Brain microvascular endothelial cell (primary cell): ENCODE results near the gene PCSK2.

Experiments
- DNase-seq: peaks from one replicate; pipeline ENCODE4 v3.0.0-alpha.2; 2020
- H3K27ac ChIP-seq: fragments of 250-450 bp; sonication (Bioruptor Pico); 2 replicates; pipeline ENCODE4 v1.5.1; 2020; ENCODE audit warnings: mild to moderate bottlenecking, moderate library complexity
- H3K27me3 ChIP-seq: fragments of 250-450 bp; sonication (Bioruptor Pico); replicated peaks from 2 replicates; pipeline ENCODE4 v1.5.1; 2020; ENCODE audit warnings: mild to moderate bottlenecking
- H3K36me3 ChIP-seq: fragments of 250-450 bp; sonication (Bioruptor Pico); replicated peaks from 2 replicates; pipeline ENCODE4 v1.5.1; 2020; ENCODE audit warnings: mild to moderate bottlenecking
- H3K4me3 ChIP-seq: 2 replicates; pipeline ENCODE4 v1.5.1; 2011; ENCODE audit warnings: low read depth, mild to moderate bottlenecking, control low read depth, low read length, moderate library complexity
- in situ Hi-C: cut with HindIII; loops from 2 replicates; pipeline ENCODE4 v1.10.0; 2017; ENCODE audit warnings: low sequenced_read_pairs, low pct_ligation_motif_present
- TF ChIP-seq, protein P1 (sequence below): IDR thresholded peaks from 2 replicates; pipeline ENCODE4 v1.5.1; 2011; ENCODE audit warnings: low read depth, mild to moderate bottlenecking, moderate library complexity, low read length, control low read depth, inconsistent platforms; ENCODE audit errors: missing control alignments

Gene PCSK2

DNA sequence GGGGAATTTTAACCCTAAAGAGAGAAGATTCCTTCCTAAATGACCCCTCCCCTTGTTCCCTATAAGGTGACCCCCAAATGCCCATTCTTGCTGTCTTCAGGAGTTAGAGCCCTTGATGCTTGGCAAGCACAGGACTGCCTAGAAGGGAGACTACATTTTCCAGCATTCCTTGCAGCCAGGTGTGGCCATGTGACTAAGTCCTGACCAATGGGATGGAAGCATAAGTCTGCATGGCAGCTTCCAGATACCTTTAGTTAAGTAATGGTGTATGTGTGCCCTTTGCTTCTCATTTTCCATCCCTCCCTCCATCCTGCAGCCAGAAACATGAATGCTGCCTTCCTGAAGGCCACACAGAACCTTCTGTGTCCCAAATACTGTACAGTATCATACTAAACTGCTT, 298.8 kb downstream of the PCSK2 start:
- in situ Hi-C loops = no loop called here
- H3K27me3 ChIP-seq = no peaks in the 10 kb centered on the region
- no peaks in the 10 kb centered on the region for H3K36me3 ChIP-seq
- no peak overlapping the region for H3K4me3 ChIP-seq
- TF ChIP-seq, protein P1, sequence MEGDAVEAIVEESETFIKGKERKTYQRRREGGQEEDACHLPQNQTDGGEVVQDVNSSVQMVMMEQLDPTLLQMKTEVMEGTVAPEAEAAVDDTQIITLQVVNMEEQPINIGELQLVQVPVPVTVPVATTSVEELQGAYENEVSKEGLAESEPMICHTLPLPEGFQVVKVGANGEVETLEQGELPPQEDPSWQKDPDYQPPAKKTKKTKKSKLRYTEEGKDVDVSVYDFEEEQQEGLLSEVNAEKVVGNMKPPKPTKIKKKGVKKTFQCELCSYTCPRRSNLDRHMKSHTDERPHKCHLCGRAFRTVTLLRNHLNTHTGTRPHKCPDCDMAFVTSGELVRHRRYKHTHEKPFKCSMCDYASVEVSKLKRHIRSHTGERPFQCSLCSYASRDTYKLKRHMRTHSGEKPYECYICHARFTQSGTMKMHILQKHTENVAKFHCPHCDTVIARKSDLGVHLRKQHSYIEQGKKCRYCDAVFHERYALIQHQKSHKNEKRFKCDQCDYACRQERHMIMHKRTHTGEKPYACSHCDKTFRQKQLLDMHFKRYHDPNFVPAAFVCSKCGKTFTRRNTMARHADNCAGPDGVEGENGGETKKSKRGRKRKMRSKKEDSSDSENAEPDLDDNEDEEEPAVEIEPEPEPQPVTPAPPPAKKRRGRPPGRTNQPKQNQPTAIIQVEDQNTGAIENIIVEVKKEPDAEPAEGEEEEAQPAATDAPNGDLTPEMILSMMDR = no peak
- DNase-seq = peak; percentile 11
- no peak overlapping the region for H3K27ac ChIP-seq

DNA sequence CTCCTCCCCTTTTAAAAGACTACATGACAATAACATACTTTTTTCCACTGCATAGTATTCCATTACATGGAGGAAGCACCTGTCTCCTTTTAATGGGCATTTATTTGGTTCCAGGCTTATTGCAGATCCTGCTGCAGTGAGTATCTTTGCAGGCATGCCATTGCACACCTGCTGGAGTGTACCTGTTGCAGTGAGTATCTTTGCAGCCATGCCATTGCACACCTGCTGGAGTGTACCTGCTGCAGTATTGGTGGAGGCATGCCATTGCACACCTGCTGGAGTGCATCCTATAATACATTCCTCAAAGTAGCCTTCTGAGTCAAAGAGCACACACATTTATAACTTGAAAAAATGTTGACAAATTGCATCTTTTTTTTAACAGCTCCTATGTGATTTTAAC, 302.7 kb downstream of the PCSK2 start:
- Histone ChIP-seq H3K36me3 (no peaks in the 10 kb centered on the region), H3K27ac (no peak overlapping the region), H3K4me3 (no peak overlapping the region), H3K27me3 (no peaks in the 10 kb centered on the region)
- DNase-seq = no peak
- TF ChIP-seq, protein P1 = no peak
- in situ Hi-C loops = no loop called here

DNA sequence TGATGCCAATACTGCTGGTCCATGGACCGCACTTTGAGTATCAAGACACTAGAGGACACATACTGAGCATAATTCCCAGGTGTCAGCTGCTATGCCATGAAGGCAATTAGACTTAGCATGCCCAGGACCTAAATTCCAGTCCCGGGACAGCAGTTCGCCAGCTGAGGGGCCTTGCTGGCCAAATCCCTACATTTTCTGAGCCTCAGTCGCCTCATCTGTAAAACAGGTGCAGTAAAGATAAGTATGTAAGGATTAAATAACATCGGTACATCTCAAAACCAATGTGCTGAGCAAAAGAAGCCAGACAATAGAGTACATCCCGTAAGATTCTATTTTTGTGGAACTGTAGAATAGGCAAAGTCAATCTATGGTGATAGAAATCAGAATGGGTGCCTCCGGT, 303.3 kb downstream of the PCSK2 start:
- no peak for DNase-seq
- Histone ChIP-seq H3K27ac (no peak overlapping the region), H3K36me3 (no peaks in the 10 kb centered on the region), H3K27me3 (no peaks in the 10 kb centered on the region), H3K4me3 (no peak overlapping the region)
- TF ChIP-seq, protein P1 = no peak
- in situ Hi-C loops = no loop called here

DNA sequence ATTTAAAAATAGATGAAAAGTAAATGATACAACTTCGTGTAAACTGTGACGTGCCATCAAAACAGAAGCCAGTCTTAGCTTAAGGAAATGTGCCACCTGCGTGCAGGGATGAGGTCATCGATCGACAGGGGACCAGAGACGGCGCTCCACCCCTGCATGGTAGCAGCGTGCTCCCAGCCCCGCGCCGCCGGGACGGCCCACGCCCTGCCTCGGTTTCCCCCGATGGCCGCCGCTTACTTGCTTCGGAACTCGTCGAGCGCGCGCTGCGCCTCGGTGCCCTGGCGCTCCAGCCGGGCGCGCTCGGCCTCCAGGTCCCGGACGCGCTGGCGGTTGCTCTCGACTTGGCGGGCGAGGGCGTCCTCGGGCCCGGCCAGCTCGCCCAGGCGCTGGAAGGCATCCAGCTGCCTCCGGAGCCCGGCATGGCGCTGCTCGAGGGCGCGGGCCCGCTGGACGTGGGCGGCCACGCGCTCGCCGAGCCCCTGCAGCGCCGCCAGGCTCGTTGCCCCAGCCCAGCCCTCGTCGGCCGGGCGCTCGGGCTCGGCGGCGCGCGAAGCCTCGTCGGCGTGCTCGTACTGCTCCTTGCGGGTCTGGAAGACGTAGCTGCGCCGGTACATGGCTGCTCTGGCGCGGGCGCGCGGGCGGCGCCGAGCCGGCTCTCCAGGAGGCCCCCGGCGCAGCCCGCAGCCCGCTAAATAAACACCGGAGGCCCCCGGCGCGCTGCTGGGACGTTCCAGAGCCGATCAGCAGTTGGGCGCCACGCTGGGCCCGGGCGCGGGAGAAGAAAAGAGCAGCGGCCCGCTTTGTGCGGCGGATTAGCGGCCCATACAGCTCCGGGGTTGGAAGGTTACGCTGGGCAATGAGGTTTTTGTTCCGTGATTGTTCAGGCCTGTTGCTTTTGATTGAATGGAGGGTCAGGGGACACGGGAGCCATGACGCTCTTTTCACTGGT, 304.1 kb downstream of the PCSK2 start, which contains the start of gene BFSP1:
Gene BFSP1, minus strand, starts transcription at position 664 of the 949 bp plus-strand sequence. Its CDS starts 50 bp downstream, at position 614.
- Histone ChIP-seq H3K36me3 (no peaks in the 10 kb centered on the region), H3K4me3 (peak within 1 kb of the TSS; percentile 56), H3K27ac (peak within 1 kb of the TSS; percentile 42), H3K27me3 (no peaks in the 10 kb centered on the region)
- in situ Hi-C loops = no loop called here
- TF ChIP-seq, protein P1 = no peak
- peak; percentile 31 for DNase-seq

DNA sequence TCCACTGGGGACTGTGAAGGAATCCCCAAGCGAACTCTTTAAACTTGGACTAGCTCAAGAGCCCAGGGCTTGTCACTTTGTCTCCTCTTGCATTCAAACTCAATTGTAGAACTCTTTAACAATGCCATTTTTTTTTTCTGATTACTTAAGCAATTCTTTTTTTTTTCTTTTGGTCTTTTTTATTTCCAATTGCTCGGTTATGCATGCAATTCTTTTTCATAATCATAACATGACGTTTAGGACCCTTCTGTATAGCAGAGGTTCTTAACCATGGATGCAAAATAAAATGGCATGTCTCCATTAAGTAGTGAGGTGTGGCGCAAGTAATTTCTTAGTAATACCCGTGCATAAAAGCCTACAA, 304.8 kb downstream of the PCSK2 start:
- TF ChIP-seq, protein P1 = no peak
- Histone ChIP-seq H3K4me3 (peak overlapping the region; percentile 56), H3K27ac (peak overlapping the region; percentile 42), H3K36me3 (no peaks in the 10 kb centered on the region), H3K27me3 (no peaks in the 10 kb centered on the region)
- in situ Hi-C loops = no loop called here
- DNase-seq = no peak

DNA sequence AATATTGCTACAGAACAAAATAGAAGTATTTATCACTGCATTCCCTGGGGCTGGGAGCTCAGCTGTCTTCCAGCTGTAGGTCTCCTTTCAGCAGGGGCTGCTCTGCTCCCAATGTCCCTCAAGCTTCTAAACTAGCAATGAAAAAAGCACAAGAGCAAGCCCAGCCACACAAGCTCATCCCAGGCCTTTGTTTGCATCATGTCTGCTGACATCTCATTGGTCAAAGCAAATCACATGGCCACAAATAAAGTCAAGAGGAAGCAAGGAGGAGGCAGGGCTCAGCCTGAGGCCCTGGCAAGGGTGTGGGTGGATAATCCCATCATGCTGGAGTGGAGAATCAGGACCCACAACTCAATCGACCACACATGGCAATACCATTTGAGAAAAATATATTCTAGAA, 306.6 kb downstream of the PCSK2 start:
- Histone ChIP-seq H3K4me3 (no peak overlapping the region), H3K27ac (no peak overlapping the region), H3K36me3 (no peaks in the 10 kb centered on the region), H3K27me3 (no peaks in the 10 kb centered on the region)
- TF ChIP-seq, protein P1 = no peak
- in situ Hi-C loops = no loop called here
- DNase-seq = peak; percentile 45
